Brain microvascular endothelial cell (primary cell): ENCODE measurements around the gene HTR3C.

Experiments
- DNase-seq: peaks from one replicate; pipeline ENCODE4 v3.0.0-alpha.2; 2020
- H3K27ac ChIP-seq: fragments of 250-450 bp; sonication (Bioruptor Pico); 2 replicates; pipeline ENCODE4 v1.5.1; 2020; ENCODE audit warnings: mild to moderate bottlenecking, moderate library complexity
- H3K27me3 ChIP-seq: fragments of 250-450 bp; sonication (Bioruptor Pico); replicated peaks from 2 replicates; pipeline ENCODE4 v1.5.1; 2020; ENCODE audit warnings: mild to moderate bottlenecking
- H3K36me3 ChIP-seq: fragments of 250-450 bp; sonication (Bioruptor Pico); replicated peaks from 2 replicates; pipeline ENCODE4 v1.5.1; 2020; ENCODE audit warnings: mild to moderate bottlenecking
- H3K4me3 ChIP-seq: 2 replicates; pipeline ENCODE4 v1.5.1; 2011; ENCODE audit warnings: low read depth, mild to moderate bottlenecking, control low read depth, low read length, moderate library complexity
- CTCF ChIP-seq: IDR thresholded peaks from 2 replicates; pipeline ENCODE4 v1.5.1; 2011; ENCODE audit warnings: low read depth, mild to moderate bottlenecking, moderate library complexity, low read length, control low read depth, inconsistent platforms; ENCODE audit errors: missing control alignments
- in situ Hi-C: cut with HindIII; loops from 2 replicates; pipeline ENCODE4 v1.10.0; 2017; ENCODE audit warnings: low sequenced_read_pairs, low pct_ligation_motif_present

HTR3C gene

GRCh38 chr3:184092199-184092598 is 39.4 kb downstream of the HTR3C start:
- Histone ChIP-seq H3K36me3 (no peaks in the 10 kb centered on the region), H3K4me3 (no peak overlapping the region), H3K27ac (no peak overlapping the region), H3K27me3 (no peaks in the 10 kb centered on the region)
- TF ChIP-seq CTCF = no peak
- no peak for DNase-seq
- in situ Hi-C loops = no loop called here

- in situ Hi-C loops = no loop called here
- no peak for TF ChIP-seq CTCF
- no peak for DNase-seq
- Histone ChIP-seq H3K4me3 (no peak within 1 kb of the TSS), H3K27me3 (no peaks in the 10 kb centered on the region), H3K36me3 (no peaks in the 10 kb centered on the region), H3K27ac (no peak within 1 kb of the TSS)
Observed at GRCh38 chr3:184096811-184097383, 44.0 kb downstream of the HTR3C start, which contains the start of gene HTR3E. TSS of gene HTR3E (plus strand) at chr3:184097064. CDS start at chr3:184097530, 466 bp downstream.

- in situ Hi-C loops = no loop called here
- DNase-seq = no peak
- Histone ChIP-seq H3K27me3 (no peaks in the 10 kb centered on the region), H3K27ac (no peak overlapping the region), H3K36me3 (no peaks in the 10 kb centered on the region), H3K4me3 (no peak overlapping the region)
- TF ChIP-seq CTCF = no peak
Observed at GRCh38 chr3:184097556-184097955, 44.7 kb downstream of the HTR3C start.

- Histone ChIP-seq H3K36me3 (no peaks in the 10 kb centered on the region), H3K4me3 (no peak overlapping the region), H3K27ac (no peak overlapping the region), H3K27me3 (no peaks in the 10 kb centered on the region)
- in situ Hi-C loops = no loop called here
- no peak for TF ChIP-seq CTCF
- no peak for DNase-seq
Observed at GRCh38 chr3:184099806-184100686, 47.2 kb downstream of the HTR3C start.
